Suprapubic skin (tissue), 4 donors: ENCODE results near the gene DRC3.

Source experiments
- POLR2A ChIP-seq, 2 donors: fragments of 450-650 bp; IDR thresholded peaks; one replicate each; pipeline ENCODE4 v1.6.1; 2017; ENCODE audit warnings: antibody characterized with exemption in 2 of 2, mild to moderate bottlenecking in 2 of 2, moderate library complexity in 2 of 2
- POLR2AphosphoS5 ChIP-seq, 3 donors: sonication (generic); formaldehyde crosslinking; IDR thresholded peaks; one replicate each; pipeline ENCODE4 v1.6.1; 2017; ENCODE audit warnings: antibody characterized with exemption in 3 of 3
- TF ChIP-seq, protein P1 (sequence below), 2 donors: fragments of 200-600 bp in 1 of 2; fragments of 450-650 bp in 1 of 2; sonication (generic) in 1 of 2; IDR thresholded peaks; one replicate each; pipeline ENCODE4 v1.5.1; 2016 to 2019; ENCODE audit warnings: antibody characterized with exemption in 2 of 2, mild to moderate bottlenecking in 1 of 2, moderate library complexity in 1 of 2

DNA sequence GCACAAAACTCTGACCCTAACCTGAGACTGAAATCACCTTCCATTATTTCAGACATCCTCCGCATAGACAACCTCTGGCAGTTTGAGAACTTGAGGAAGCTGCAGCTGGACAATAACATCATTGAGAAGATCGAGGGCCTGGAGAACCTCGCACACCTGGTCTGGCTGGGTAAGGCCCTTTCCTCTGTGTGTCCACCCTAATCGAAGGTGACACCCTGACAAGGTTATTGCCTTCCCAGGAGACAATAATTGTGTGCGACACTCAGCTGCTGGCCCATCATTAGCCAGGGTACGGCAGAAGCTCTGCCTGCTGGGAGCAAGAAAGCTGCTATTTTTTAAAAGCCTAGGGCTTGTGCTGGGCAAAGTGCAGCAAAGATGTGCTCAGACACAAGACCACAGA, 11.1 kb downstream of the DRC3 start:
- TF ChIP-seq, protein P1, sequence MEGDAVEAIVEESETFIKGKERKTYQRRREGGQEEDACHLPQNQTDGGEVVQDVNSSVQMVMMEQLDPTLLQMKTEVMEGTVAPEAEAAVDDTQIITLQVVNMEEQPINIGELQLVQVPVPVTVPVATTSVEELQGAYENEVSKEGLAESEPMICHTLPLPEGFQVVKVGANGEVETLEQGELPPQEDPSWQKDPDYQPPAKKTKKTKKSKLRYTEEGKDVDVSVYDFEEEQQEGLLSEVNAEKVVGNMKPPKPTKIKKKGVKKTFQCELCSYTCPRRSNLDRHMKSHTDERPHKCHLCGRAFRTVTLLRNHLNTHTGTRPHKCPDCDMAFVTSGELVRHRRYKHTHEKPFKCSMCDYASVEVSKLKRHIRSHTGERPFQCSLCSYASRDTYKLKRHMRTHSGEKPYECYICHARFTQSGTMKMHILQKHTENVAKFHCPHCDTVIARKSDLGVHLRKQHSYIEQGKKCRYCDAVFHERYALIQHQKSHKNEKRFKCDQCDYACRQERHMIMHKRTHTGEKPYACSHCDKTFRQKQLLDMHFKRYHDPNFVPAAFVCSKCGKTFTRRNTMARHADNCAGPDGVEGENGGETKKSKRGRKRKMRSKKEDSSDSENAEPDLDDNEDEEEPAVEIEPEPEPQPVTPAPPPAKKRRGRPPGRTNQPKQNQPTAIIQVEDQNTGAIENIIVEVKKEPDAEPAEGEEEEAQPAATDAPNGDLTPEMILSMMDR (IDR thresholded peaks at IDR 0.05) = no peak
- TF ChIP-seq POLR2AphosphoS5 (IDR thresholded peaks at IDR 0.05) (no peak), POLR2A (IDR thresholded peaks at IDR 0.05) (no peak)
